ENCODE data around the gene FRMD4A. TPM values are rescaled to one million over a fixed set of nuclear protein-coding genes. Genes with fewer than 3 reads are reported as not detected.

Gene FRMD4A
- total and polyA plus RNA-seq, 2 experiments from 2014 or later, result 5.4 to 10.3 TPM

DNA sequence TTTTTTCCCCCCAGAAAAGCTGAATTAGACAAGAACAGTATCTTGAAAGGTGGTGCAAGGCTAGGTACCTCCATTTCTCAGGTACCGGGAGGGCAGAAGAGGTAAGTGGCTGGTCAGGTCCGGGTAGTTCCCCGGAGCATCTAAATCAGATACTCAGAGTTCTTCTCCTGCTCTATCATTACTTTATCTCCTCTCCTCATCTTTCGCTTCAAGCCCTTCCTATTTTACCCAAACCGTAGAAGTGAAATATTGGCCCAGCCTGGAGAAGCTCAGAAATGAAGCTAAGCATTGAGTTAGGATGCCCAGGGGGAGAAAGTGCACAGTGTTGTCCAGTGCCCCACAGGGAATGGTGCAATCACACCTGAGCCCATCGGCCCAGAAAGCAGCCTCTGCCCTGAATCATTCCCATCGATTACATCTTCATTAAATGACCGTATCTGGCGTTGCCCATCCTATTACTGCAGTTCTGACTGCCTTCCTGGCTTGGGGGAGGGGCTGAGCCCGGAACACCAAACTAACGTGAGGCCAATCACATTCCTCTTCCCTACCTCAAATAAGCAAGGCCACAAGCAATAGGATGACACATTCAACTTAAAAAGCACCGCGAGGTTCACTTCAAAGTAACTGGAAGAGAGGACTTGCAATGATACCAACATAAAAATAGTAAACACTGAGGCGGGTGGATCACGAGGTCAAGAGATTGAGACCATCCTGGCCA is 627.5 kb downstream of the FRMD4A start:
- TF ChIP-seq EZH2phosphoT487 (IDR thresholded peaks at IDR 0.05; ENCODE audit: low read depth, severe bottlenecking, unreplicated experiment) (no peak), EZH2 (IDR thresholded peaks at IDR 0.05; ENCODE audit: borderline replicate concordance) (no peak)
- TF ChIP-seq, protein P1, sequence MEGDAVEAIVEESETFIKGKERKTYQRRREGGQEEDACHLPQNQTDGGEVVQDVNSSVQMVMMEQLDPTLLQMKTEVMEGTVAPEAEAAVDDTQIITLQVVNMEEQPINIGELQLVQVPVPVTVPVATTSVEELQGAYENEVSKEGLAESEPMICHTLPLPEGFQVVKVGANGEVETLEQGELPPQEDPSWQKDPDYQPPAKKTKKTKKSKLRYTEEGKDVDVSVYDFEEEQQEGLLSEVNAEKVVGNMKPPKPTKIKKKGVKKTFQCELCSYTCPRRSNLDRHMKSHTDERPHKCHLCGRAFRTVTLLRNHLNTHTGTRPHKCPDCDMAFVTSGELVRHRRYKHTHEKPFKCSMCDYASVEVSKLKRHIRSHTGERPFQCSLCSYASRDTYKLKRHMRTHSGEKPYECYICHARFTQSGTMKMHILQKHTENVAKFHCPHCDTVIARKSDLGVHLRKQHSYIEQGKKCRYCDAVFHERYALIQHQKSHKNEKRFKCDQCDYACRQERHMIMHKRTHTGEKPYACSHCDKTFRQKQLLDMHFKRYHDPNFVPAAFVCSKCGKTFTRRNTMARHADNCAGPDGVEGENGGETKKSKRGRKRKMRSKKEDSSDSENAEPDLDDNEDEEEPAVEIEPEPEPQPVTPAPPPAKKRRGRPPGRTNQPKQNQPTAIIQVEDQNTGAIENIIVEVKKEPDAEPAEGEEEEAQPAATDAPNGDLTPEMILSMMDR (IDR thresholded peaks at IDR 0.05; ENCODE audit: poor library complexity), result no peak
- Histone ChIP-seq H3K27ac (no peak overlapping the region), H4K20me1 (ENCODE audit: insufficient read depth, poor library complexity, severe bottlenecking) (no peaks in the 10 kb centered on the region), H3K4me3 (no peak overlapping the region), H3K4me1 (ENCODE audit: insufficient read depth) (peaks cover 18% of the 10 kb centered on the region), H3K9me3 (ENCODE audit: low read depth) (no peaks in the 10 kb centered on the region), H3K27me3 (no peaks in the 10 kb centered on the region), H3K9me2 (replicated peaks; ENCODE audit: insufficient read depth) (no peaks in the 10 kb centered on the region), H2AFZ (no peak overlapping the region), H3K36me3 (replicated peaks; ENCODE audit: insufficient read depth, low read depth) (no peaks in the 10 kb centered on the region), H3K79me2 (peaks cover 17% of the 10 kb centered on the region), H3K4me2 (no peak overlapping the region)
- WGBS (ENCODE audit: low lambda C conversion rate, missing lambda C conversion rate), result 77% methylated on average over 15 of the region's 15 CpGs
- no peak for DNase-seq (ENCODE audit: low spot score)

DNA sequence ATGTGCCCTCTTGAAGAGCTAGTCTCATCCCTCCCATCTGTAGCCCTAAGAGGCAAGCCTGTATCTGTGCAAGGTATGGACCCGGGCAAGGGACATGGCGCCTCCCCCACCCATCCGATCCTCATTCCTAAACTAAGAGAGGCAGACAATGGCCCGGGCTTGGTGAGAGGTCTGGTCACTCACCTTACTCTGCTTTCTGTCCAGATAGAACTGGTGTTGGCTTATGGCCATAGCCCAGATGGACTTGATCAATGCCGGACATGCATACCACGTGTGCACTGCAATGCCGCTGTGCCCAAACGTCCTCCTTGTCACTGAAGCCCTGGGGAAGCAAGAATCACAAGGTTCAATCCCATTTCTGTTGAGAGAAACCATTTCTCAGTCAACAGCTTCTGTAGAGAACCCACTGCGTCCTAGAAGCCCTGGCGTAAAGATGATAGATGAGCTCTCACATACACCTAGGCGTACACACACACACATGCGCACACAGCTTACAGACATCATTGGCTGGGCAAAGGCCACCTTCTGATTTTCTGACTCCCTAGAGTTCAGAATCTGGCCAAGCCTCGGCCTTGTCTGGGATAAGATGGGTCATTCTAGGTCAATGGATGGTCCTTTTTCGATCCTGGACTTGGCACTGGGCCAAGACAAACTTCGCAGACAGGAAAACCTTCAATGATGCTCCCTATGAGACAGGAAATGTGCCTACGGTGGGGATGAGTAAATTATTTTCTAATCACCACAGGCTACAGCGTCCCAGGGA is 629.4 kb downstream of the FRMD4A start:
- 90% methylated on average over 17 of the region's 17 CpGs for WGBS (ENCODE audit: low lambda C conversion rate, missing lambda C conversion rate)
- Histone ChIP-seq H3K4me1 (ENCODE audit: insufficient read depth) (peaks cover 5% of the 10 kb centered on the region), H3K27me3 (no peaks in the 10 kb centered on the region), H3K27ac (no peak overlapping the region), H3K79me2 (peaks cover 16% of the 10 kb centered on the region), H3K9me2 (replicated peaks; ENCODE audit: insufficient read depth) (no peaks in the 10 kb centered on the region), H3K9me3 (ENCODE audit: low read depth) (no peaks in the 10 kb centered on the region), H4K20me1 (ENCODE audit: insufficient read depth, poor library complexity, severe bottlenecking) (no peaks in the 10 kb centered on the region), H2AFZ (no peak overlapping the region), H3K4me2 (no peak overlapping the region), H3K36me3 (replicated peaks; ENCODE audit: insufficient read depth, low read depth) (no peaks in the 10 kb centered on the region), H3K4me3 (no peak overlapping the region)
- no peak for DNase-seq (ENCODE audit: low spot score)
- TF ChIP-seq EZH2phosphoT487 (IDR thresholded peaks at IDR 0.05; ENCODE audit: low read depth, severe bottlenecking, unreplicated experiment), result no peak
- TF ChIP-seq, protein P1 (IDR thresholded peaks at IDR 0.05; ENCODE audit: poor library complexity), result no peak
- no peak for TF ChIP-seq EZH2 (IDR thresholded peaks at IDR 0.05; ENCODE audit: borderline replicate concordance)

DNA sequence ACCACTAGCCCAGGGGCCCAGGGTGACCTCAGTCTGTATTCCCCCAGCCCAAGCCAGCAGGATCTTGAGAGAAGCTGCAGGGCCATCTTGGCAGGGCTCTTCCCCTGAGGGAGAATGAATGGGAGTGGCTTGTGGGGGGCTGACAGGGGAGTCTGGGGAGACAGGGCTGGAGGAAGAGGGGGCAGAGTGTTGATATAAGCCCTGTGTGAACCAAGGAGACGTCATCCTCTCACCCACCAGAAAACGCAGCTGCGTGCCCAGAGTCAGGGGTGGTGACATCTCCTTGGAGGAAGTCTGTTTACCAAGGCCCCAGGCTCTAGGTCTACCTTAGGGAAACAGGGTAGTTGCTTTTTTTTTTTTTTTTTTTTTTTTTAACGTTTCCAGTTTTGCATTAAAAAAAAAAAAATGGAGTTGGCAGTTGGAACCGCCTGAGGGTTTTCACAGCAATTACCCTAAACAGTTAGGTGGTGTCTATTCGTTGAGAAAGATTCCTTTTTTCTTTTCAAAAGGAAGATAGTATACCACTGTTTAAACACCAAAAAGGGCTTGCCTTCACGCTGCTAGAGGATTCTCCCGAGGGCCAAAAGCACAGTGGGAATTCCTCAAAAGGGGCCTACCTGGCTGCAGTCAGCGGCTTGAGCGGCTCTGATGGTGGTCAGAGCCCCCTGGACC is 630.1 kb downstream of the FRMD4A start:
- Histone ChIP-seq H3K79me2 (peaks cover 11% of the 10 kb centered on the region), H2AFZ (no peak overlapping the region)

More for the DNA sequence above, 630.1 kb downstream of the FRMD4A start:
- TF ChIP-seq EZH2 (IDR thresholded peaks at IDR 0.05; ENCODE audit: borderline replicate concordance), result no peak
- TF ChIP-seq EZH2phosphoT487 (IDR thresholded peaks at IDR 0.05; ENCODE audit: low read depth, severe bottlenecking, unreplicated experiment), result no peak
- TF ChIP-seq, protein P1 (IDR thresholded peaks at IDR 0.05; ENCODE audit: poor library complexity), result no peak
- Histone ChIP-seq H3K4me2 (no peak overlapping the region), H3K27ac (no peak overlapping the region), H3K9me2 (replicated peaks; ENCODE audit: insufficient read depth) (no peaks in the 10 kb centered on the region), H3K36me3 (replicated peaks; ENCODE audit: insufficient read depth, low read depth) (no peaks in the 10 kb centered on the region), H3K9me3 (ENCODE audit: low read depth) (no peaks in the 10 kb centered on the region), H4K20me1 (ENCODE audit: insufficient read depth, poor library complexity, severe bottlenecking) (no peaks in the 10 kb centered on the region), H3K4me1 (ENCODE audit: insufficient read depth) (no peaks in the 10 kb centered on the region), H3K4me3 (no peak overlapping the region), H3K27me3 (no peaks in the 10 kb centered on the region)
- 90% methylated on average over 9 of the region's 10 CpGs for whole genome bisulfite sequencing (ENCODE audit: low lambda C conversion rate, missing lambda C conversion rate)
- DNase-seq (ENCODE audit: low spot score), result no peak

Measured in hepatocyte (in vitro differentiated cells).